Stimulated activated CD8-positive, alpha-beta memory T cell treated with anti-CD3 and anti-CD28 coated beads, Interleukin-4, amount 100 ng/mL, for 48 hours (primary cell): ENCODE results near the gene TLN1.
A peak's percentile ranks its signal among the peaks of the same experiment; 100 is the strongest.

Source experiments
- DNase-seq: peaks from one replicate; pipeline ENCODE4 v3.0.0-alpha.2; 2020

Gene TLN1

GRCh38 chr9:35732185-35732799, at the start of gene TLN1, which contains the start of gene CREB3:
TLN1 (minus strand) TSS chr9:35732195; CDS start chr9:35725694, 6,501 bp downstream.
CREB3 (plus strand) TSS chr9:35732666; CDS start chr9:35732773, 107 bp downstream.
- peak; percentile 97 for DNase-seq

DNA sequence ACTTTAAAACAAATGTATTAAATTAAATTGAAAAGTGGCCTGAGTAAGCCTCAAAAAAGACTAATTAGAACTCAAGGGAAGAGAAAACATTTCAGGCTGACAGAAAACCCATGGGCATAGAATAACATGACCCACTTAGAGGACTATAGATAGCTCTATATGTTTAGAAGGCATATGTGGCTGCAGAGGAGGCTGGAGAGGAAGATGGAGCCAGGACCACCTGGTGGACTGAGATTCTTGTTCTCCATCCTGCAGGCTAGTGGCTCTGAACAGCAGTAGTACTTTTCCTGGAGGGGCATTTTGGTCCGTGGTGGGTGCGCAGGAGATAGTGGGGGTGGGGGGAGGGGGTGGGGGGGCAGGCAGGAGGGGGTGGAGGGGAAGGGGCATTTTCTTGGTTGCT, 49.1 kb upstream of the TLN1 start:
- DNase-seq = no peak

DNA sequence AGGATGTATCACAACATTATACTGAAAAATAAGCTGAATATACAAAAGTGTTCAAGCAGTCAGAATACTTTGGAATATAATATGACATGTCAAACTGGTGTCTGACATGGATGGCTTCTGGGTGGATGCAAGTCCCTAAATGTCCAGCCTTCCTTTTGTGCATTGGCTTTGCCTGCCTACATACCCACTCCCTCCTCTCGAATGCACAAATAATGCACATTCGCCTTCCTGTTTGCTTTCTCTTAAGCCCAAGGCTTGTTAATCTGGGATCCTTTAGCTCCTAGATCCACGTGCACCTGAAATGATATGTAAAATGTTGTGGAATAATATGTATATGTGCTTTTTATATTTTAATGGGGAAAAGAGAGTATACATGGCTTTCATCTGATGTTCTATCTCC, 46.5 kb upstream of the TLN1 start:
- no peak for DNase-seq

- no peak for DNase-seq
These were observed 44.0 kb upstream of the TLN1 start for GRCh38 chr9:35776018-35776417.

- no peak for DNase-seq
These were observed 43.1 kb upstream of the TLN1 start for GRCh38 chr9:35774907-35775635.

- no peak for DNase-seq
These were observed 39.9 kb upstream of the TLN1 start for GRCh38 chr9:35771943-35772342.

- DNase-seq = no peak
These were observed 39.5 kb upstream of the TLN1 start for GRCh38 chr9:35771534-35771933.

DNA sequence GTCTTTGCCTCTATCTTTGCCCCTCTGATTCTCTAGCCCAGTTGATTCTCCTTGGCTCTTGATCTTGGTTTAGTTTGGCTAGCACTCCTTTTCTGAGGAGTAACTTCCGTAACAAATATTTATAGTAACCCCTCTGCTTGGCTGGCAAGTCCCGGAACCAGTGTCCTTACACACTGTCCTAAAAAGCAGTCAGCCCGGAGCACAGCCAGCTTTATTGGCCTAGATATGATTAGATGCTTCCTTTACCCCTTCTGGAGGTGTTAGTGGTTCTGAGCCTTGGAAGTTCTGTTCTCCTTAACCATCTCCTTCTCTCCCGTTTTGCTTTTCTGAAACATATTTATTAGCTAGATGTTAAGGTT, 39.1 kb upstream of the TLN1 start:
- DNase-seq = no peak

- no peak for DNase-seq
These were observed 37.8 kb upstream of the TLN1 start for GRCh38 chr9:35769763-35770162.

GRCh38 chr9:35767458-35767857, 35.5 kb upstream of the TLN1 start:
- DNase-seq = no peak

DNA sequence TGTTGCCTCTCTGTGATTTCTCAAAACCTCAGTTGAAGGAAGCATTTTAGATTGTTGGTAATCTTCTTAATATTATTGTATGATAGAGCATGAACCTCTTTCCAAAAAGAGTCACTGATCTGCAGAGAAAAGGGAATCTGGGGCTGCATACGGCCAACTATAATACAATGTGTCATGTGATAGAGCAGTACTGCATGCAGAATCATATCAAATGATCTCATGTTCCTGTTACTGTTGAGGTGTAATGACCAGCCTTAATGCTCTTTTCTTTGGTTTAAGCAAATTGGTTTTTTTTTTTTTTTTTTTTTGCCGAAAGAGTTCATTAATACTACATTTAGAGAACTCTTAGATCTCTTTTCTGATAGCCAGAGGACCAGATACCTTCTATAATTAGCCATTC, 35.0 kb upstream of the TLN1 start:
- DNase-seq = no peak

- no peak for DNase-seq
These were observed 31.8 kb upstream of the TLN1 start for GRCh38 chr9:35763803-35764202.

- DNase-seq = no peak
These were observed 31.2 kb upstream of the TLN1 start for GRCh38 chr9:35763181-35763580.

DNA sequence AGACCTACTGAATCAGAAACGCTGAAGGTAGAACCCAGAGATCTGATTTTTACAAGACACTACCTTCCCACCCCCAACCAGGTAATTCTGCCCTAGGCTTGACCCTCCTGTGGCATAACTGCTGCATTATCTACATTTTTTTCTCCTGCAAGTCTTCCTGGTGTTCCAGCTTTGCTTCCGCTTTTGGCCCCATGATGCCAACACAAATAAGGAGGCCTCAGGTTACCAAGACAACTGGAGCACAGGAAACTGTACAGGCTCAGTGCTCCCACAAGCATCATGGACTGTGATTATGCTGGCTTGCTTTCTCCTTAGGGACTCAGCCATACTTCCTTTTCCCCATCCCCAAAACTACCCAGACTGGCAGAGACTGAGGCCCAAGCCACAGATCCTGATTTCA, 28.7 kb upstream of the TLN1 start:
- DNase-seq = no peak

DNA sequence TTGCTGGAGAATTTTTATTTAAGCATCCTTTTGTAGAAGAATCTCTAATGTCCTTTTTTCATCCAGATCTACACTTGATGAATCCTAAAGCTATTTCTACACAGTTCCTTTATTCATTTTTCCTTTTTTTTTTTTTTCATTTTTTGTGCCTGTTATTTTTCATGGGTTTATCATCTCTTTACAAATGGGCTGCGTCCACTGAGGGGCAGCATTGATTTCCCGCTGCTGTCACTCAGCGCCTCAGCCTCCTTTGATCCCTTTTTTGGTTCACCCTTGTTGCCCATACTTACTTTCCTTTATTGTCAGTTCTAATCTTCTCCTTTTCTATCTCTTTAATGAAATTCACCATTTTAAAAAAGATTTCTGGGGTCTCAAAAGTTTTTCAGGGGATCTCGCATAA, 27.8 kb upstream of the TLN1 start:
- DNase-seq = no peak

GRCh38 chr9:35758475-35759050, 26.6 kb upstream of the TLN1 start:
- DNase-seq = no peak

DNA sequence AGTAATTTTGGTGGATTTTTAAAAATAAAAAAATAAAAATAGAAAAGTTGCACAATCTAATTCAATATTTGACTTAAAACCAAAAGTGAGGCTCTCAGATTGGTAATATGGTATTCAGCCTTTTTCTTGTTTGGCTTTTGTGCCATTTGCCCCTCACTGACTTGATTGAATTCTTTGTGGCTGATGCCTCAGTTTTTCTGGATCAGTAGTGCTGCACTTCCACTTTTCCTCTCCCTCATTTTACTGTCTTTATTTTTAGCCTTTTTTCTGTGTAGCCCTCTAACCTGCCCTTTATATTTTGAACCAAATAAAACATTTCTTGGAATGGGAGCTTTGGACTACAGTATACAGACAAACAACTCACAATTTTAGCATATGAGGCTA, 25.9 kb upstream of the TLN1 start:
- no peak for DNase-seq

GRCh38 chr9:35757226-35757891, 25.4 kb upstream of the TLN1 start:
- peak; percentile 54 for DNase-seq

GRCh38 chr9:35756275-35757225, 24.6 kb upstream of the TLN1 start:
- DNase-seq = peak; percentile 89

DNA sequence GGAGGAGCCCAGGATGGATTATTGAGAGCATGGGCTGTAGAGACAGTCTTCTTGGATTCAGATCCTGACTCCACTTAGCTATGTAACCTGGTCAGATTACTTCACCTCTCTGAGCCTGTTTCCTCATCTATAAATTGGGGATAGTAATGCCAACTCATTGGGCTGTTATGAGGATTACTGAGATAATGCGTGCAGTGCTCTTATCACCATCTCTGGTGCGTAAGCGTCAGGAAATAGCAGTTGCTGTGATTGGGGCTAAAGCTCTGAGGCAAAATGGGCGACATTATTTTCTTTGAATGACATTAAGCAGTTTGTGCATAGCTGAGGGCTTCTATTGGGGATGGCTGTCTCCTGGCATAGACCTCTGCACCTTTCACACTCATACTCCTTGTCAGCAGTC, 23.1 kb upstream of the TLN1 start:
- DNase-seq = no peak

GRCh38 chr9:35754264-35754663, 22.3 kb upstream of the TLN1 start, which contains the start of gene MSMP:
MSMP (minus strand) TSS chr9:35754276; CDS start chr9:35754129, 147 bp downstream.
- DNase-seq = no peak

DNA sequence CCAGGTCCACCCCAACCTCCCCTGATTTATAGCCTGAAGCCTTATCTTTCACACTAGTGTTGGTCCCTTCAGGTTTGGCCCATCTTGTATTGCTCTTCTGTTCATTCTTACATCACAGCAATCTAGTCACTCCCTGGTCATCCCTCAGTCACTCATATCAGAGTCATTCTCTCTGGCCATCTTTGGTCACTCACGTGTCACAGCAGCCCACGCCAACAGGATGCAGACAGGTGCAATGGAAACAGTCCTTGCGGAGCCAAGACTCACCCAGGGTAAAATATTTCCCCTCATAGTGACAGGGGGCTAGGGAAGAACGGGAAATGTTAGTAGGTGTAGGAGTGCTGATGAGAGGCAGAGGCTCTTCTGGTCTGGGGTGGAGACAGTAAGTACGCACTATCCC, 21.5 kb upstream of the TLN1 start:
- DNase-seq = no peak

DNA sequence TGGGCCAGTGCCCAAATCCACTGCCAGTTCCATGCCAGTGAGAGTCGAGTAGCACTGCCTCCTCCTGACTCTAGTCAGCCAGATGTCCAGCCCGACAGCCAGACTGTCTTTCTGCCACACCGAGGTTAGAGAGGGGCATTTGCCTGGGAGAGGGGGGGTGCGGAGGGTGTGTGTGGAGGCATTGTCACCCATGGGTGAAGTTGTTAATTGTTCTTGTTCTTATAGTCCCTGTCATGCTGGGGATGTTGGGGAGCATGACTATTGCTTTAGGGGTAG, 18.2 kb upstream of the TLN1 start:
- no peak for DNase-seq
